Osteoblast (primary cell): Measurements from ENCODE around the gene EIF4E1B. TPM values are rescaled to one million over a fixed set of nuclear protein-coding genes. Genes with fewer than 3 reads are reported as not detected.
A peak's percentile ranks its signal among the peaks of the same experiment; 100 is the strongest.

Experiments used
- DNase-seq: peaks from one replicate; pipeline ENCODE4 v3.0.0; 2011; ENCODE audit warnings: low spot score, mixed read lengths; ENCODE audit not compliant: insufficient read length; ENCODE audit errors: missing footprints
- H2AFZ ChIP-seq: 2 replicates; pipeline ENCODE4 v1.6.0; 2011; ENCODE audit warnings: mild to moderate bottlenecking, low read length
- H3K27ac ChIP-seq: 2 replicates; pipeline ENCODE4 v1.5.1; 2011; ENCODE audit warnings: mild to moderate bottlenecking, low read depth, low read length, moderate library complexity
- H3K27me3 ChIP-seq: 2 replicates; pipeline ENCODE4 v1.6.0; 2012; ENCODE audit warnings: mild to moderate bottlenecking, control low read depth, inconsistent platforms, low read length, moderate library complexity; ENCODE audit not compliant: insufficient read depth
- H3K36me3 ChIP-seq: 2 replicates; pipeline ENCODE4 v1.5.1; 2011; ENCODE audit warnings: mild to moderate bottlenecking, low read length, control low read depth, moderate library complexity; ENCODE audit not compliant: insufficient read depth
- H3K4me1 ChIP-seq: 2 replicates; pipeline ENCODE4 v1.5.1; 2011; ENCODE audit warnings: mild to moderate bottlenecking, low read length, control low read depth, moderate library complexity; ENCODE audit not compliant: insufficient read depth
- H3K4me2 ChIP-seq: 2 replicates; pipeline ENCODE4 v1.6.0; 2011; ENCODE audit warnings: mild to moderate bottlenecking, low read length; ENCODE audit not compliant: insufficient read depth
- H3K4me3 ChIP-seq: fragments of 200-600 bp; sonication (generic); 3 replicates; pipeline ENCODE4 v1.5.1; 2012; ENCODE audit warnings: mild to moderate bottlenecking, low read length, inconsistent platforms; ENCODE audit not compliant: insufficient read depth
- H3K79me2 ChIP-seq: 2 replicates; pipeline ENCODE4 v1.6.0; 2012; ENCODE audit warnings: mild to moderate bottlenecking, low read length, control low read depth, inconsistent platforms; ENCODE audit not compliant: insufficient read depth
- H3K9me3 ChIP-seq: 2 replicates; pipeline ENCODE4 v1.5.1; 2011; ENCODE audit warnings: low read depth, low read length, control low read depth
- H4K20me1 ChIP-seq: 2 replicates; pipeline ENCODE4 v1.6.0; 2012; ENCODE audit warnings: mild to moderate bottlenecking, low read length, control low read depth; ENCODE audit not compliant: insufficient read depth
- CTCF ChIP-seq: IDR thresholded peaks from 2 replicates; pipeline ENCODE4 v1.5.1; 2011; ENCODE audit warnings: mild to moderate bottlenecking, low read depth, low read length, moderate library complexity; ENCODE audit errors: extremely low read depth
- total RNA-seq: library from RNA; depleted of rRNA; stranded (reverse); fragments of >200 nt; gene quantifications from 2 replicates; pipeline ENCODE4 v1.2.3, GENCODE V29; 2012

EIF4E1B gene, protein sequence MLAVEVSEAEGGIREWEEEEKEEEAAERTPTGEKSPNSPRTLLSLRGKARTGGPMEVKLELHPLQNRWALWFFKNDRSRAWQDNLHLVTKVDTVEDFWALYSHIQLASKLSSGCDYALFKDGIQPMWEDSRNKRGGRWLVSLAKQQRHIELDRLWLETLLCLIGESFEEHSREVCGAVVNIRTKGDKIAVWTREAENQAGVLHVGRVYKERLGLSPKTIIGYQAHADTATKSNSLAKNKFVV
- not detected in 2 replicates for total RNA-seq

DNA sequence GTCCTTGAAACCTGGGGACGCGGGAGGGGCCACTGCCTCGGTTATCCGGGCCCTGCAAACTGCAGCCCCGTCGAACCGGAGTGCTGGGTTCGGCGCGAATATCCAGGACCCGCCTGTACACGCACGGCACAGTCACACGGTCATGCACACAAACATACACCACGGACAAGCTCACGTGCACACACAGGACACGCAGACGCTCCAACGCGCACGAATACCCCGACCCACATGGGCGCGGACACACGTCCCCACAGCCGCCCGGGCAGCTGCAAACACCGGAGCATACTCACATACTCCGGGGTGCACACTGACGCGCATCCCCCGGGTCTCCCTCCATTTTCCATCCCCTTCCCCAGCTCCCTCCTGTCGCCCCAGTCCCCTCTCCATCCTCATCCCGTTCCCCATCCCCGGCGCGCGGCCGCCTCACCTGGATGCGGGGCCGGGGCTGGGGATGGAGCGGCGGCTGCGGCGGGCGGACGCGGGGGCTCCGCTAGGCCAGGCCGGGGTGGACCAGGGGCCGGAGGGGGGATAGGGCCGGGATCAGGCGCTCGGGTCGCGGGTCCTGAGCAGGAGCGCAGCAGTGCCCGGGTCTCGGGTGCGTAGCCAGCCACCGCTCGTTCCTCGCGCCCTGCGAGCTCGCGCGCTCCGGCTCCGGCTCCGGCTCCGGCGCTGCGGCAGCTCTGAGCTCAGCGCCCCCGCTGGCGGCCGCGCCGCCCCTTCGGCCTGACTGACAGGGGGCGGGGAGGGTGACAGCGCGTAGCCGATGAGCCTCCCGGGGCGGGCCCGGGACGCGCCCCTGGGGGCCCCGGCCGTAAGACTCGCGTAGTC lies at the start of gene EIF4E1B, which contains the start of gene SNCB:
Gene EIF4E1B (plus strand): TSS at position 823 of the 828 bp plus-strand sequence. CDS start 12,113 bp downstream, outside the sequence.
Gene SNCB (minus strand): TSS at position 682 of the 828 bp plus-strand sequence. CDS start 880 bp downstream, outside the sequence.
- no peaks in the 10 kb centered on the region for H3K9me3 ChIP-seq
- H3K27ac ChIP-seq, result no peak within 1 kb of the TSS
- DNase-seq, result peak; percentile 95
- H3K27me3 ChIP-seq, result peaks cover 85% of the 10 kb centered on the region
- H3K4me3 ChIP-seq, result peak within 1 kb of the TSS; percentile 61
- H2AFZ ChIP-seq, result no peak within 1 kb of the TSS
- peak within 1 kb of the TSS; percentile 76 for H3K4me2 ChIP-seq
- no peaks in the 10 kb centered on the region for H3K79me2 ChIP-seq
- H3K4me1 ChIP-seq, result no peaks in the 10 kb centered on the region
- TF ChIP-seq CTCF, result no peak
- H4K20me1 ChIP-seq, result peaks cover 6% of the 10 kb centered on the region
- no peaks in the 10 kb centered on the region for H3K36me3 ChIP-seq

DNA sequence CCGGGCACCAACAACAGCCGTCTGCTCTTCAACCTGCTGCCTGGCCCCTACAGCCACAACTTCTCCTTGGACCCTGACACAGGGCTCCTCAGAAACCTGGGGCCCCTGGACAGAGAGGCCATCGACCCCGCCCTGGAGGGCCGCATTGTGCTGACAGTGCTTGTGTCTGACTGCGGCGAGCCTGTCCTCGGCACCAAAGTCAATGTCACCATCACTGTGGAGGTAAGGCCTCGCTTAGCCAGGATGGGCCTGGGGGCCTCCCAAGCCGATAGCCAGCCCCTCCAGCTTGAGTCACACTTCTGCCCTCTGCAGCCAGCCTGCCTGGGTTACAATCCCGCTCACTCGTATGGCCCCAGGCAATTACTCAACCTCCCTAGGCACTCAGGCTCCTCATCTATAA lies 49.1 kb upstream of the EIF4E1B start:
- no peaks in the 10 kb centered on the region for H4K20me1 ChIP-seq
- H3K27me3 ChIP-seq, result no peaks in the 10 kb centered on the region
- H3K27ac ChIP-seq, result no peak overlapping the region
- no peak for TF ChIP-seq CTCF
- no peaks in the 10 kb centered on the region for H3K79me2 ChIP-seq
- H3K36me3 ChIP-seq, result no peaks in the 10 kb centered on the region
- H2AFZ ChIP-seq, result no peak overlapping the region
- no peak overlapping the region for H3K4me2 ChIP-seq
- H3K4me1 ChIP-seq, result no peaks in the 10 kb centered on the region
- DNase-seq, result no peak
- H3K9me3 ChIP-seq, result no peaks in the 10 kb centered on the region
- no peak overlapping the region for H3K4me3 ChIP-seq

- TF ChIP-seq CTCF, result no peak
- H3K79me2 ChIP-seq, result no peaks in the 10 kb centered on the region
- H3K4me2 ChIP-seq, result no peak overlapping the region
- H3K9me3 ChIP-seq, result no peaks in the 10 kb centered on the region
- H3K27me3 ChIP-seq, result no peaks in the 10 kb centered on the region
- H3K36me3 ChIP-seq, result no peaks in the 10 kb centered on the region
- DNase-seq, result no peak
- H2AFZ ChIP-seq, result no peak overlapping the region
- H3K27ac ChIP-seq, result no peak overlapping the region
- H3K4me3 ChIP-seq, result no peak overlapping the region
- H3K4me1 ChIP-seq, result no peaks in the 10 kb centered on the region
- H4K20me1 ChIP-seq, result no peaks in the 10 kb centered on the region
Measured at GRCh38 chr5:176583076-176583475, 47.4 kb upstream of the EIF4E1B start.

DNA sequence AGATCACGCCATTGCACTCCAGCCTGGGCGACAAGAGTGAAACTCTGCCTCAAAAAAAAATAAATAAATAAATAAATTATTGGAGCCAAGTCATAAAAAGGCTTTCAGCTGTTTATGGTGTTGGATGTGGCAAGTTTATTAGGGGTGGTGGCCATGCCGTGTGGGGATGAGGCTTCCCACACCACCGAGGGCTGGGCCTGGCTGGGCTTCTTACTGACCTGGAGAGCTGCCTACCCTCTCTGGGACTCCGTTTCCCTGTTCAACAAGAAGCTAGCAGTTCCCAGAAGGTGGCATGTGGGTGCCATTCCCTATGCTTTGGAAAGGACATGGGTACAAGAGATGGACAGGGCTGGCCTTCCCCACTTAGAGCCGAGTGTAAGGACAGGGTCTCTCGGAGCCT lies 43.1 kb upstream of the EIF4E1B start:
- H3K4me3 ChIP-seq, result no peak overlapping the region
- H3K36me3 ChIP-seq, result no peaks in the 10 kb centered on the region
- H3K27me3 ChIP-seq, result no peaks in the 10 kb centered on the region
- no peaks in the 10 kb centered on the region for H3K4me1 ChIP-seq
- no peaks in the 10 kb centered on the region for H3K9me3 ChIP-seq
- no peak for DNase-seq
- no peak for TF ChIP-seq CTCF
- no peak overlapping the region for H2AFZ ChIP-seq
- H3K79me2 ChIP-seq, result no peaks in the 10 kb centered on the region
- H4K20me1 ChIP-seq, result no peaks in the 10 kb centered on the region
- no peak overlapping the region for H3K4me2 ChIP-seq
- no peak overlapping the region for H3K27ac ChIP-seq
